Liver (tissue), 9 donors: Measurements from ENCODE around the gene RAB14. TPM values are rescaled to one million over a fixed set of nuclear protein-coding genes. Genes with fewer than 3 reads are reported as not detected.

Source experiments
- DNase-seq: peaks from one replicate; pipeline ENCODE4 v3.0.0-alpha.2; 2017; ENCODE audit warnings: low spot score
- H3K27ac ChIP-seq, 2 donors: one replicate each; pipeline ENCODE4 v1.7.0; 2013; ENCODE audit warnings: inconsistent platforms in 2 of 2, low read length in 2 of 2, control low read depth in 1 of 2, low read depth in 1 of 2, mild to moderate bottlenecking in 1 of 2
- H3K27me3 ChIP-seq, 4 donors: one replicate each; pipeline versions ENCODE4 v1.6.1 to v1.7.0; 2013; ENCODE audit warnings: low read length in 3 of 4, inconsistent platforms in 1 of 4, mild to moderate bottlenecking in 1 of 4, moderate library complexity in 1 of 4; ENCODE audit not compliant: control insufficient read depth in 4 of 4, insufficient read depth in 4 of 4
- H3K36me3 ChIP-seq, 4 donors: one replicate each; pipeline versions ENCODE4 v1.6.1 to v1.7.0; 2013; ENCODE audit warnings: low read length in 3 of 4, mild to moderate bottlenecking in 3 of 4, low read depth in 1 of 4, moderate library complexity in 1 of 4; ENCODE audit not compliant: control insufficient read depth in 4 of 4, insufficient read depth in 3 of 4
- H3K4me1 ChIP-seq, 4 donors: one replicate each; pipeline versions ENCODE4 v1.6.1 to v1.7.0; 2013; ENCODE audit warnings: low read length in 3 of 4, mild to moderate bottlenecking in 3 of 4, moderate library complexity in 1 of 4; ENCODE audit not compliant: control insufficient read depth in 4 of 4, insufficient read depth in 4 of 4
- H3K4me3 ChIP-seq, 3 donors: one replicate each; pipeline versions ENCODE4 v1.6.1 to v1.7.0; 2013; ENCODE audit warnings: low read length in 3 of 3, control low read depth in 1 of 3, low read depth in 1 of 3, mild to moderate bottlenecking in 1 of 3
- H3K9ac ChIP-seq, 2 donors: one replicate each; pipeline ENCODE4 v1.7.0; 2013; ENCODE audit warnings: low read length in 2 of 2, mild to moderate bottlenecking in 2 of 2, moderate library complexity in 2 of 2, control low read depth in 1 of 2, low read depth in 1 of 2
- H3K9me3 ChIP-seq, 4 donors: one replicate each; pipeline versions ENCODE4 v1.6.1 to v1.7.0; 2013; ENCODE audit warnings: low read length in 3 of 4; ENCODE audit not compliant: control insufficient read depth in 4 of 4
- EGR1 ChIP-seq, 2 donors: IDR thresholded peaks; 2 replicates each; pipeline ENCODE4 v1.6.1; 2016 to 2018; ENCODE audit warnings: antibody characterized with exemption in 2 of 2, low read depth in 2 of 2
- FOXA1 ChIP-seq: IDR thresholded peaks from 2 replicates; pipeline ENCODE4 v1.6.1; 2016; ENCODE audit warnings: antibody characterized with exemption
- FOXA2 ChIP-seq: IDR thresholded peaks from 2 replicates; pipeline ENCODE4 v1.6.1; 2016; ENCODE audit warnings: antibody characterized with exemption
- GABPA ChIP-seq, 2 donors: IDR thresholded peaks in 1 of 2; conservative IDR thresholded peaks in 1 of 2; 2 replicates each; pipeline ENCODE4 v1.6.1; 2016; ENCODE audit warnings: antibody characterized with exemption in 2 of 2, mild to moderate bottlenecking in 1 of 2, moderate library complexity in 1 of 2
- HNF4A ChIP-seq, 2 donors: conservative IDR thresholded peaks; 2 replicates each; pipeline ENCODE4 v1.6.1; 2016; ENCODE audit warnings: antibody characterized with exemption in 2 of 2, mild to moderate bottlenecking in 2 of 2
- HNF4G ChIP-seq: IDR thresholded peaks from 2 replicates; pipeline ENCODE4 v1.6.1; 2016; ENCODE audit warnings: antibody characterized with exemption
- JUND ChIP-seq, 2 donors: IDR thresholded peaks; 2 replicates each; pipeline ENCODE4 v1.6.1; 2016; ENCODE audit warnings: antibody characterized with exemption in 2 of 2
- MAX ChIP-seq: IDR thresholded peaks from 2 replicates; pipeline ENCODE4 v1.6.1; 2016; ENCODE audit warnings: antibody characterized with exemption
- NR2F2 ChIP-seq: IDR thresholded peaks from 2 replicates; pipeline ENCODE4 v1.6.1; 2016; ENCODE audit warnings: antibody characterized with exemption
- RAD21 ChIP-seq, 2 donors: IDR thresholded peaks; 2 replicates each; pipeline ENCODE4 v1.6.1; 2016; ENCODE audit warnings: antibody characterized with exemption in 2 of 2, mild to moderate bottlenecking in 2 of 2
- REST ChIP-seq: IDR thresholded peaks from 2 replicates; pipeline ENCODE4 v1.6.1; 2016; ENCODE audit warnings: antibody characterized with exemption, mild to moderate bottlenecking
- RXRA ChIP-seq, 2 donors: IDR thresholded peaks; 2 replicates each; pipeline ENCODE4 v1.6.1; 2017 to 2018; ENCODE audit warnings: antibody characterized with exemption in 2 of 2, mild to moderate bottlenecking in 1 of 2
- SP1 ChIP-seq: IDR thresholded peaks from 2 replicates; pipeline ENCODE4 v1.6.1; 2018; ENCODE audit warnings: antibody characterized with exemption, mild to moderate bottlenecking
- TAF1 ChIP-seq: conservative IDR thresholded peaks from 2 replicates; pipeline ENCODE4 v1.6.1; 2016; ENCODE audit warnings: antibody characterized with exemption, mild to moderate bottlenecking
- YY1 ChIP-seq: IDR thresholded peaks from 2 replicates; pipeline ENCODE4 v1.6.1; 2016; ENCODE audit warnings: antibody characterized with exemption, mild to moderate bottlenecking
- WGBS: extraction: QIAGEN DNeasy Blood & Tissue Kit; methylation state at CpG from one replicate; pipeline ENCODE4 v1.1.7; 2013; 5-methylcytosine and 5-hydroxymethylcytosine counted together
- polyA plus RNA-seq, 2 donors: library from polyadenylated mRNA; stranded (reverse) in 1 of 2; unstranded in 1 of 2; fragments of 200-250 nt in 1 of 2; fragments of >200 nt in 1 of 2; fragmentation: Nextera tagmentation in 1 of 2; extraction: Ambion mirVana in 1 of 2; gene quantifications; one replicate each; pipeline versions ENCODE4 v1.2.1 to v1.2.3, GENCODE V29; 2013 to 2015
- total RNA-seq, 2 donors: library from RNA; depleted of rRNA; stranded (reverse); fragments of >200 nt; gene quantifications; one replicate each; pipeline ENCODE4 v1.2.3, GENCODE V29; 2014
- TF ChIP-seq, protein P1 (sequence below): IDR thresholded peaks from 2 replicates; pipeline ENCODE4 v1.6.1; 2016; ENCODE audit warnings: antibody characterized with exemption
- TF ChIP-seq, protein P2 (sequence below): IDR thresholded peaks from 2 replicates; pipeline ENCODE4 v1.6.1; 2016; ENCODE audit warnings: antibody characterized with exemption
- TF ChIP-seq, protein P3 (sequence below): fragments of 150-350 bp; IDR thresholded peaks from 2 replicates; pipeline ENCODE4 v1.5.1; 2017; ENCODE audit warnings: improper control_type of control experiment, low read depth, low read length; ENCODE audit not compliant: missing input control
- donor health status: healthy.
- donor health status: healthy.
- donor health status: healthy.
- donor health status: healthy.
- donor health status: healthy.

RAB14 gene
- total and polyA plus RNA-seq, 4 donors: 25.9 to 48.2 (median 36.5) TPM

DNA sequence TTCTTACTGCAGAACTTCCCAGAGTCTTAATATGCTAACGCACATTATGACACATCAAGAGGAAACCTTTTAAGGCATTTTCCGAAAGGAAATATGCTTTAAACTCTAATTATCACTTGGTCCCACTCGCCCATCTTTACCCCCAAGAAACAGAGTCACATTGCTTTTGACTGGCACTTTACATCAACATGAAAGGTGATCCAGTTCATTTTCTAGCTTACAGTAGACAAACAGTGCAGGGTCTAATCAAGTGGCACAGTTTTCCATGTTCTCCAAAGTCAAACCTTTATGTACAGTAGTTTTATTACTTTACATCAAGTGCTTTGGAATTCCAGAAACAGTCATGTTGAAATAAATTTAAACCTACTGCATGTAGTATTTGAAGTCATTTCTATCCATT lies 12.0 kb downstream of the RAB14 start (continued):
- no peak for TF ChIP-seq REST
- TF ChIP-seq RAD21 (IDR thresholded peaks at IDR 0.05): no peak
- TF ChIP-seq JUND (IDR thresholded peaks at IDR 0.05): no peak

GRCh38 chr9:121189006-121189405 lies 12.7 kb downstream of the RAB14 start:
- Histone ChIP-seq H3K4me3 (no peak overlapping the region), H3K27me3 (no peaks in the 10 kb centered on the region), H3K9ac (no peak overlapping the region), H3K36me3 (peaks cover 0 to 7% (median 3%) of the 10 kb centered on the region in 4 donors), H3K4me1 (peaks cover 7 to 53% (median 50%) of the 10 kb centered on the region in 4 donors), H3K9me3 (no peaks in the 10 kb centered on the region), H3K27ac (no peak overlapping the region)
- DNase-seq: no peak
- TF ChIP-seq MAX (no peak), YY1 (no peak), GABPA (IDR thresholded peaks at IDR 0.05 in 1 of 2, conservative IDR thresholded peaks at IDR 0.05 in 1 of 2) (no peak), SP1 (no peak), RXRA (IDR thresholded peaks at IDR 0.05) (no peak), JUND (IDR thresholded peaks at IDR 0.05) (no peak), HNF4G (no peak), TAF1 (no peak), FOXA2 (no peak), RAD21 (IDR thresholded peaks at IDR 0.05) (no peak), EGR1 (IDR thresholded peaks at IDR 0.05; ENCODE audit: low read depth in 2 of 2) (no peak), FOXA1 (no peak), REST (no peak), NR2F2 (no peak), HNF4A (conservative IDR thresholded peaks at IDR 0.05) (no peak)
- TF ChIP-seq, protein P1, sequence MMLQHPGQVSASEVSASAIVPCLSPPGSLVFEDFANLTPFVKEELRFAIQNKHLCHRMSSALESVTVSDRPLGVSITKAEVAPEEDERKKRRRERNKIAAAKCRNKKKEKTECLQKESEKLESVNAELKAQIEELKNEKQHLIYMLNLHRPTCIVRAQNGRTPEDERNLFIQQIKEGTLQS: no peak
- TF ChIP-seq, protein P2, sequence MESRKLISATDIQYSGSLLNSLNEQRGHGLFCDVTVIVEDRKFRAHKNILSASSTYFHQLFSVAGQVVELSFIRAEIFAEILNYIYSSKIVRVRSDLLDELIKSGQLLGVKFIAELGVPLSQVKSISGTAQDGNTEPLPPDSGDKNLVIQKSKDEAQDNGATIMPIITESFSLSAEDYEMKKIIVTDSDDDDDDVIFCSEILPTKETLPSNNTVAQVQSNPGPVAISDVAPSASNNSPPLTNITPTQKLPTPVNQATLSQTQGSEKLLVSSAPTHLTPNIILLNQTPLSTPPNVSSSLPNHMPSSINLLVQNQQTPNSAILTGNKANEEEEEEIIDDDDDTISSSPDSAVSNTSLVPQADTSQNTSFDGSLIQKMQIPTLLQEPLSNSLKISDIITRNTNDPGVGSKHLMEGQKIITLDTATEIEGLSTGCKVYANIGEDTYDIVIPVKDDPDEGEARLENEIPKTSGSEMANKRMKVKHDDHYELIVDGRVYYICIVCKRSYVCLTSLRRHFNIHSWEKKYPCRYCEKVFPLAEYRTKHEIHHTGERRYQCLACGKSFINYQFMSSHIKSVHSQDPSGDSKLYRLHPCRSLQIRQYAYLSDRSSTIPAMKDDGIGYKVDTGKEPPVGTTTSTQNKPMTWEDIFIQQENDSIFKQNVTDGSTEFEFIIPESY: no peak
- TF ChIP-seq, protein P3, sequence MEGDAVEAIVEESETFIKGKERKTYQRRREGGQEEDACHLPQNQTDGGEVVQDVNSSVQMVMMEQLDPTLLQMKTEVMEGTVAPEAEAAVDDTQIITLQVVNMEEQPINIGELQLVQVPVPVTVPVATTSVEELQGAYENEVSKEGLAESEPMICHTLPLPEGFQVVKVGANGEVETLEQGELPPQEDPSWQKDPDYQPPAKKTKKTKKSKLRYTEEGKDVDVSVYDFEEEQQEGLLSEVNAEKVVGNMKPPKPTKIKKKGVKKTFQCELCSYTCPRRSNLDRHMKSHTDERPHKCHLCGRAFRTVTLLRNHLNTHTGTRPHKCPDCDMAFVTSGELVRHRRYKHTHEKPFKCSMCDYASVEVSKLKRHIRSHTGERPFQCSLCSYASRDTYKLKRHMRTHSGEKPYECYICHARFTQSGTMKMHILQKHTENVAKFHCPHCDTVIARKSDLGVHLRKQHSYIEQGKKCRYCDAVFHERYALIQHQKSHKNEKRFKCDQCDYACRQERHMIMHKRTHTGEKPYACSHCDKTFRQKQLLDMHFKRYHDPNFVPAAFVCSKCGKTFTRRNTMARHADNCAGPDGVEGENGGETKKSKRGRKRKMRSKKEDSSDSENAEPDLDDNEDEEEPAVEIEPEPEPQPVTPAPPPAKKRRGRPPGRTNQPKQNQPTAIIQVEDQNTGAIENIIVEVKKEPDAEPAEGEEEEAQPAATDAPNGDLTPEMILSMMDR: no peak
- WGBS: 89% methylated on average over 1 of the region's 1 CpG
